NT2/D1 (cell line): ENCODE measurements around the gene ACTA2.

Experiments
- YY1 ChIP-seq: IDR thresholded peaks from 2 replicates; pipeline ENCODE4 v1.6.1; 2011; ENCODE audit not compliant: insufficient read length, insufficient read depth
- ZNF274 ChIP-seq: IDR thresholded peaks from 2 replicates; pipeline ENCODE4 v1.6.1; 2011; ENCODE audit warnings: mild to moderate bottlenecking, low read depth, low read length

DNA sequence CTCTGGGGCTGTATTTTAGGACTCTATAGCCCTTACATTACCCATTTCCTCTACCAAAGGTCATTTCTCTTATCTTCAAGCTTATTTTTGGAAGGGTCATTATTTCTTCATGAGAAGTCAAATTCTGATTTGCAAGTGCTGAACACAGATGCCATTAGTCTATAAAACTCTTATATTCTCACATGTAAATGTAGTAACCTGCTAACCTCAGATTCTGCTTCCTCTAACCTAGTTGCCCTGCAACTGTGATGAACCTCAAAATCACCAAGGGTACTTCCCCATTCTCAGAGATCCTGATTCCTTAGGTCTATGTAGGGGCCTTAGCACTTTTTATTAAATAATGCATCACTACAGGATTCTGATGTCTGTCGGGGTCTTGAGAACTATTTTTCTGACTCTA is 44.4 kb upstream of the ACTA2 start:
- TF ChIP-seq YY1 = no peak
- no peak for TF ChIP-seq ZNF274
